Ovary (tissue), 3 donors: ENCODE results near the gene BMP8A.

Source experiments
- POLR2A ChIP-seq: fragments of 450-650 bp; IDR thresholded peaks from one replicate; pipeline ENCODE4 v1.6.1; 2017; ENCODE audit warnings: antibody characterized with exemption, mild to moderate bottlenecking, moderate library complexity
- TF ChIP-seq, protein P1 (sequence below), 3 donors: fragments of 450-650 bp in 2 of 3; fragments of 200-600 bp in 1 of 3; IDR thresholded peaks; one replicate each; pipeline versions ENCODE4 v1.5.1 to v1.8.0; 2016 to 2022; ENCODE audit warnings: antibody characterized with exemption in 3 of 3, mild to moderate bottlenecking in 1 of 3
- donor health status: DM: no; HTN: no; CAD: no.

DNA sequence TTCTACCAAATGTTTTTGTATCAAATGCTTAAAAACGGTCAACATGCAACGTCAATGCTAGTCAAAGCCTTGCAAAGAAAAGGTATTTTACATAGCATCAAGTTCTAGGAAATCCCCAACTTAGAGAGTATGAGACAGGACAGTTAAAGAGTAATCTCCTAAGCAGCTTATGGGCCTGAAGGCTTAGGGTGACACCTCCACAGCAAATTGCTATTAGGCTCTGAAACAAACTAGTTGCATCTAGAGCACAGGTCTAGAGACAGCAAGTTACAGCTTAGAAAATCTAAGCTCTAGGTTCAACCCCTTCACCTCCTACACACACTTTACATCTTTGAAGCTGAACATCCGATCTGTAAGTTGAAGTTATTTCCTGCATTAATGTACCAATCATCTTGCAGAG is 71.5 kb downstream of the BMP8A start:
- TF ChIP-seq, protein P1, sequence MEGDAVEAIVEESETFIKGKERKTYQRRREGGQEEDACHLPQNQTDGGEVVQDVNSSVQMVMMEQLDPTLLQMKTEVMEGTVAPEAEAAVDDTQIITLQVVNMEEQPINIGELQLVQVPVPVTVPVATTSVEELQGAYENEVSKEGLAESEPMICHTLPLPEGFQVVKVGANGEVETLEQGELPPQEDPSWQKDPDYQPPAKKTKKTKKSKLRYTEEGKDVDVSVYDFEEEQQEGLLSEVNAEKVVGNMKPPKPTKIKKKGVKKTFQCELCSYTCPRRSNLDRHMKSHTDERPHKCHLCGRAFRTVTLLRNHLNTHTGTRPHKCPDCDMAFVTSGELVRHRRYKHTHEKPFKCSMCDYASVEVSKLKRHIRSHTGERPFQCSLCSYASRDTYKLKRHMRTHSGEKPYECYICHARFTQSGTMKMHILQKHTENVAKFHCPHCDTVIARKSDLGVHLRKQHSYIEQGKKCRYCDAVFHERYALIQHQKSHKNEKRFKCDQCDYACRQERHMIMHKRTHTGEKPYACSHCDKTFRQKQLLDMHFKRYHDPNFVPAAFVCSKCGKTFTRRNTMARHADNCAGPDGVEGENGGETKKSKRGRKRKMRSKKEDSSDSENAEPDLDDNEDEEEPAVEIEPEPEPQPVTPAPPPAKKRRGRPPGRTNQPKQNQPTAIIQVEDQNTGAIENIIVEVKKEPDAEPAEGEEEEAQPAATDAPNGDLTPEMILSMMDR (IDR thresholded peaks at IDR 0.05) = no peak
- TF ChIP-seq POLR2A = no peak
